Fibroblast of mammary gland (primary cell): ENCODE results near the gene AQP7.
"Not testable (repeated sequence)": the region's sequence is repeated elsewhere in the genome, so short reads cannot be mapped to it uniquely, and the experiment has no call there.

ENCODE experiments used
- DNase-seq: peaks from one replicate; pipeline ENCODE4 v3.0.0-alpha.2; 2010; ENCODE audit warnings: low read depth
- H3K4me3 ChIP-seq: 2 replicates; pipeline ENCODE4 v1.5.1; 2011; ENCODE audit warnings: low read depth, mild to moderate bottlenecking, low read length, moderate library complexity; ENCODE audit not compliant: control insufficient read depth
- CTCF ChIP-seq: conservative IDR thresholded peaks from 2 replicates; pipeline ENCODE4 v1.5.1; 2011; ENCODE audit warnings: low read depth, low read length, inconsistent platforms; ENCODE audit not compliant: control insufficient read depth, insufficient read depth

AQP7 gene

DNA sequence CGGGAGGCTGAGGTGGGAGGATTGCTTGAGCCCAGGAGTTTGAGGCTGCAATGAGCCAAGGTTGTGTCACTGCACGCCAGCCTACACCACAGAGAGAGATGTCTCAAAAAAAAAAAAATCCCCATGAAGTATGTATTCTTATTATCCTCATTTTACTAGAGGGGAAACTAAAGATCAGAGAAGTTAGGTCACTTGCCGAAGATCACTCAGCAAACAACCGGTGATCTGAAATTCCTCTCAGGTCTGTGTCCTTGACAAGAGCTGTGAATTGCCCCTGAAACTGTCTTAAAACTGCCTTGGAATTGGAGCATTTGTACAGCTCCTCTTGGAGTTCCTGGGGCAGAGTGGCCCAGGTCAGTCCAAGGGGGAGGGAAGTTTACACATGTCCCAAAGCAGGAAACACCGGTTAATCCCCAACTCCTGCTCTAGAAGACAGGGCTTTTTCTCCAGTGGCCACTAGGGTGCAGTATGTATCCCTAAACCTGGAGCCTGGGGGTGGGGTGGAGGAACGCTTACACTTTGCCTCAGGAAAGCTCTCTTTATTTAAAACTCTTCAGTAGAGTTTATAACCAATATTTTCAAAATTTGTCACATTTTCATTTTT, 27.6 kb downstream of the AQP7 start:
- DNase-seq: peak; percentile 79
- no peak overlapping the region for H3K4me3 ChIP-seq
- peak; percentile 95 for TF ChIP-seq CTCF

DNA sequence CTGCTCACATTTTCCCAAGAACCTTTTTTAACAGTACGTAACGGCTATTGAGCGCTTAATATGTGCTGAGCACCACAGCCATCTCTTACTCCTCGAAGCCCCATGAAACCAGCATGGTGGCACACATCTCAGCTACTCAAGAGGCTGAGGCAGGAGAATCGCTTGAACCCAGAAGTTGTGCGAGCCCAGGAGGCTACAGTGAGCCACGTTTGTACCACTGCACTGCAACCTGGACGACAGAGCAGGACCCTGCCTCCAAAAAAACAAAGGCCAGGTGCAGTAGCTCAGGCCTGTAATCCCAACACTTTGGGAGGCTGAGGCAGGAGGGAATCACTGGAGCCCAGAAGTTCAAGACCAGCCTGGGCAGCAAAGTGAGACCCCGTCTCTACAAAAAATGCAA, 28.2 kb downstream of the AQP7 start:
- H3K4me3 ChIP-seq: no peak overlapping the region
- DNase-seq: no peak
- no peak for TF ChIP-seq CTCF

DNA sequence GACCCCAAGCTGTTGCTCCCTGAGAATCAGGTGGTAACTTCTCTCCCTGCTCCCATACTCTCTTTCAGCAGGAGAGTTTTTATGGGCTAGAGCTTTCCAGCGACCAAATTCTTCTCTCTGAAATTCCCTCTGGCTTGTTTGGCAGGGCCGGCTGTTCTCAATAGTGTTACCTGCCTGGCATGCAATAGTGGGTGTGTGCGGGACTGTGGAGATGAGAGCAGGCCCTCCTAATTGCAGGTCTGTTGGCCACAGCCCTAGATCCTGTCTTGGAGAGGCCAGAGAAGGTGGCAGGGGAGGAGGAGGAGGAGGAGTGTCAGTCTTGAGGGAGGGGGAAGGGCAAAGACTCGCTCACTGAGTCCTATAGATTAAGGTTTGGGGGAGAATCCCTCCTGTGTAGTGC, 29.5 kb downstream of the AQP7 start:
- TF ChIP-seq CTCF: no peak
- no peak for DNase-seq
- H3K4me3 ChIP-seq: no peak overlapping the region

DNA sequence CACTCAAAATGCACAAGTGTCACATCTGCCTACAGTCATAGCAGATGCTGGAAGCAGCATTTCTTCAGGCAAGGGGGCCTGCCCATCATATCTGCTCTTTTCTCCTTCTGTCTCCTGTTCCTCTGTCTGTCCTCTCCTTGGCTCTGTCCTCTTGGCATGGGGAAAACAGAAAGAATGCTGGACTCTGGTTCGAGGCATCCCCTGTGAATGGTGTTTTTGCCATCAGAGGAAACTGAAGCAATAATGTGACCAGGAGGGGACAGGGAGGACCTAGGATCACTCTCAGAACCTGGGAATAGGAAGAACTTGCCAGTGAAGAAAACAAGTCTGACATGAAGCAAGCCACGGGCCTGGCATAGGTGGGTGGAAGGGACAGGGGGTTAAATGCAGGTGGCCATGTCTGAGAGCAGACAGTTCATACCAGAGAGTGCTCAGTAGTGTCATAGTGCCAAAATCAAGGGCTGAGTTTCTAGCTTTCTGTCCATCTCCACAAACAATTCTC, 35.3 kb downstream of the AQP7 start:
- no peak overlapping the region for H3K4me3 ChIP-seq
- no peak for TF ChIP-seq CTCF
- no peak for DNase-seq

- not testable (repeated sequence) for H3K4me3 ChIP-seq, DNase-seq
Observed at GRCh38 chr9:33364814-33365213, 37.6 kb downstream of the AQP7 start.

DNA sequence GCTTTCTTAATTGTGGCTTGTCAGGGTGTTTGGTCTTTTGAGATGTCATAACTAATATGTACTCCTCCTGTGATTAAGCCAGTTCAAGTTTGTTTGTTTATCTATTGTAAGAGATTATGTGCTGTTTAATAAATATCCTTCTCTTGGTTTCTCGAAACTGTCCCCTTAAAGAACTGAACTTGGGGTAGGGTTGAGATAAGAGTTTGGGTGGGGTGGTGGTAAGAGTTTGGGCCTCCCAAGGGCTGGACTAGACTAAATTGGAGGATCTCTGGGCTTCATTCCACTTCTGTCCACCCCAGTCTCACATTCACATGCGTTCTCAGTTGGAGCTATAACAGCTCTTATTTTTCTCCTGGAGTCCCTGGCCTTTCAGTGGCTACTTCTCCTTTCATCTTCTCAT, 38.2 kb downstream of the AQP7 start:
- no peak overlapping the region for H3K4me3 ChIP-seq
- no peak for DNase-seq
- TF ChIP-seq CTCF: no peak

DNA sequence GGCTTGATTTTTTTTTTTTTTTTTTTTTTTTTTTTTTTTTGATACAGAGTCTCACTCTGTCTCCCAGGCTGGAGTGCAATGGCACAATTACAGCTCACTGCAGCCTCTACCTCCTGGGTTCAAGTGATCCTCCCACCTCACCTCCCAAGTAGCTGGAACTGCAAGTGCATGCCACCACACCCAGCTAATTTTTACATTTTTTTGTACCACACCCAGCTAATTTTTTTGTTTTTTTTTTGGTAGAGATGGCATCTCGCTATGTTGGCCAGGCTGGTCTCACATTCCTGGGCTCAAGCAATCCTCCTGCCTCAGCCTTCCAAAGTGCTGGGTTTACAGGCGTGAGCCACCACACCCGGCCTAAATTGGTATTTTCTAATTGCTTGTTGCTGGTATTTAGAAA, 43.7 kb downstream of the AQP7 start:
- not testable (repeated sequence) for DNase-seq

GRCh38 chr9:33355933-33356332, 46.4 kb downstream of the AQP7 start:
- no peak overlapping the region for H3K4me3 ChIP-seq
- DNase-seq: no peak
- no peak for TF ChIP-seq CTCF

More for the DNA sequence above, 43.7 kb downstream of the AQP7 start:
- H3K4me3 ChIP-seq: not testable (repeated sequence)
